Nephron progenitor cell (in vitro differentiated cells): Measurements from ENCODE around the gene SLC4A4.

ENCODE experiments used
- DNase-seq: peaks from one replicate; pipeline ENCODE4 v3.0.0; 2021
- H3K27ac Mint-ChIP-seq: 2 replicates; pipeline ENCODE4 v1.8.0; 2021; ENCODE audit warnings: mild to moderate bottlenecking, moderate library complexity, mixed read lengths
- H3K27me3 Mint-ChIP-seq: 2 replicates; pipeline ENCODE4 v1.8.0; 2021; ENCODE audit warnings: mild to moderate bottlenecking, low read depth, mixed read lengths; ENCODE audit not compliant: poor library complexity
- H3K36me3 Mint-ChIP-seq: 2 replicates; pipeline ENCODE4 v1.8.0; 2021; ENCODE audit warnings: low read depth, mixed read lengths
- H3K4me1 Mint-ChIP-seq: 2 replicates; pipeline ENCODE4 v1.8.0; 2021; ENCODE audit warnings: mixed read lengths
- H3K4me3 Mint-ChIP-seq: 2 replicates; pipeline ENCODE4 v1.8.0; 2021; ENCODE audit warnings: mild to moderate bottlenecking, moderate library complexity, mixed read lengths
- H3K9me3 Mint-ChIP-seq: 2 replicates; pipeline ENCODE4 v1.8.0; 2021; ENCODE audit warnings: mild to moderate bottlenecking, moderate library complexity, mixed read lengths
- CTCF ChIP-seq: fragments of 200-600 bp; sonication (generic); IDR thresholded peaks from 2 replicates; pipeline ENCODE4 v1.5.0; 2021; ENCODE audit warnings: antibody characterized with exemption

SLC4A4 gene

DNA sequence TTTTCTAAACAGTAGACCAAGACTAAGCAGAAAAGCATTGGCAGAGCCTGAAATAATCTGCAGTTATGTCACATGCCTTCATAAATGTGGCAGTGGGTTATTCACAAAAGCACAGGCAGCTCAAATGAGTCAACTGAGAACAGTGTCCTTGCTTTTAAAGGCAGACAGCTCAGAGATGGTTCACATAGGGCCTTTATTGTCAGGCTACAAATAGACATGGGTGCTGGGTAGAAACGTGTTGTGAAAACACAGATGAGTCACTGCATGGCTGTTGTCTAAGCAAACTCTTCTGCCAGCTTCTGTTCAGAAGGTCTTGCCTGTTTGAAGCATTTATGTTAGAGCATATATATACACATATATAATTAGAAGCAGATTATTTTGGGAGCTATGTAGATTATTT is 118.0 kb downstream of the SLC4A4 start:
- H3K4me3 Mint-ChIP-seq, result no peak overlapping the region
- H3K4me1 Mint-ChIP-seq, result peaks cover 6% of the 10 kb centered on the region
- DNase-seq, result no peak
- H3K27me3 Mint-ChIP-seq, result no peaks in the 10 kb centered on the region
- H3K36me3 Mint-ChIP-seq, result no peaks in the 10 kb centered on the region
- TF ChIP-seq CTCF, result no peak
- H3K9me3 Mint-ChIP-seq, result no peaks in the 10 kb centered on the region
- H3K27ac Mint-ChIP-seq, result no peak overlapping the region

DNA sequence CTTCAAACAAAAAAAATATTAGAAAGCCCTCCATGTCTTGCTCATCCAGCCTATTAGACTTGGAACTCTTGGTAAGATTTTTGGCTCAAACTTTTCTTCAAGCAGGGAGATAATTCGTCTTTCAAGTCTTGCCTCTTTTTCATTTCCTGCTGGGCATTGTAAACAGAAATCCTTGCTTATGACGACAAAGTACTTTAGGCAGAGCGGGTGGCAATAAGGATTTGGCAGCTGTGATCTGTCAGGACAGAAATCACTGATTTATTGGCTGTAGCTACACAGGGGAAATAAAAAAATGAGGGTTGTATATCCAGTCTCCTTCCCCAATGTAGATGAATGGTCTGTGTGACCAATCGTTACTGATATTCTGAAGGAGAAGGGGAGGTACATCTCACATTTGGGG is 121.6 kb downstream of the SLC4A4 start:
- DNase-seq, result no peak
- H3K36me3 Mint-ChIP-seq, result no peaks in the 10 kb centered on the region
- no peaks in the 10 kb centered on the region for H3K9me3 Mint-ChIP-seq
- H3K4me1 Mint-ChIP-seq, result peaks cover 6% of the 10 kb centered on the region
- no peaks in the 10 kb centered on the region for H3K27me3 Mint-ChIP-seq
- no peak for TF ChIP-seq CTCF
- no peak overlapping the region for H3K27ac Mint-ChIP-seq
- no peak overlapping the region for H3K4me3 Mint-ChIP-seq

- DNase-seq, result no peak
- Mint-ChIP-seq H3K4me3 (no peak overlapping the region), H3K27ac (no peak overlapping the region), H3K27me3 (no peaks in the 10 kb centered on the region), H3K9me3 (no peaks in the 10 kb centered on the region), H3K36me3 (no peaks in the 10 kb centered on the region), H3K4me1 (peaks cover 6% of the 10 kb centered on the region)
- no peak for TF ChIP-seq CTCF
These were observed 122.6 kb downstream of the SLC4A4 start for GRCh38 chr4:71461422-71461821.

GRCh38 chr4:71466775-71467174 is 128.0 kb downstream of the SLC4A4 start:
- H3K36me3 Mint-ChIP-seq, result no peaks in the 10 kb centered on the region
- H3K9me3 Mint-ChIP-seq, result no peaks in the 10 kb centered on the region
- no peak overlapping the region for H3K27ac Mint-ChIP-seq
- no peak for TF ChIP-seq CTCF
- no peak for DNase-seq
- H3K4me1 Mint-ChIP-seq, result no peaks in the 10 kb centered on the region
- peaks cover 7% of the 10 kb centered on the region for H3K27me3 Mint-ChIP-seq
- no peak overlapping the region for H3K4me3 Mint-ChIP-seq

DNA sequence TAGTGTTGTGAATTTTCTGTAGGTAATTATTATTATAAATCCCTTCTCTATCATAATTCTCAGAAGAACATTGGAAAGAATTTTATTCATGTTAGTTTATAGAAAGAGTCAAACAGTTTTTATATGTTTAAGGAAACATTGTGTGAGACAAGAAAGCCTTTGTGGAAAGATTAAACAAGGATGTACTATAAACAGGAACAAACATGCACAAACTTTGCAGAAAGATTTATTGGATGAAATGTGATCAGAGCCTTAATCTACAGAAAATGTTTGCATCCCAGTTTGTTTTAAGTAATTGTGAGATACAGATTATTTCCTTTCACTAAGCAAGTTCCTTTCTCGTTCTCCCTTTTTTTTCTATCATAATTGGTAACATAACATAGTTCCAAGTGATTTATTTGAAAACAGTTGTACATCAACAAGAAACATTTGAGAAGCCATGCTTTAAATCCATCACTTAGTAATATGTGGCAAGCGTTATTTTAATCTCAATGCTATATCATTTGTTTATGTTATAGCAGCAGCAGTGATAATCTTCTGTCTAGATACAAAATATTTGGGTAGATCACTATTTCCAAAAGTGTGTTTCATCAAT is 129.4 kb downstream of the SLC4A4 start:
- Mint-ChIP-seq H3K9me3 (no peaks in the 10 kb centered on the region), H3K36me3 (no peaks in the 10 kb centered on the region), H3K4me1 (no peaks in the 10 kb centered on the region), H3K4me3 (no peak overlapping the region), H3K27ac (no peak overlapping the region), H3K27me3 (peaks cover 7% of the 10 kb centered on the region)
- TF ChIP-seq CTCF, result no peak
- DNase-seq, result no peak

DNA sequence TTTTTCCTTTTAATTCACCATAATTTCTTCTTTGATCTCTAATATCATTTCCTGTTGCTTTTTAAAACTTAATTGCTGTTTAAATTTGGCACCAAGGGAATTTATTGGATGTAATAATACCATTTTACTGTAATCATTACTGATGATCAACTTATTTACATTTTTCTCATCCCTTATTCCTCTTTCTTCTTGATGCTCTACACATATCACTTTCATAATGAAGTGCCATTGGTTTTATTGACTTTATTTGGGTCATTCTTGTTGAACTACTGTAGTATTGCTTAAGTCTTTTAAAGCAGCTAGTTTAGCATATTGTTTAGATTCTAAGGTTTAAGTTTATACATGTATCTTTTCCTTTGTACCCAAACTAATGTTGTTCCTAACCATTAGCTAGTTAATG is 130.7 kb downstream of the SLC4A4 start:
- Mint-ChIP-seq H3K27ac (no peak overlapping the region), H3K27me3 (peaks cover 7% of the 10 kb centered on the region), H3K36me3 (no peaks in the 10 kb centered on the region), H3K9me3 (no peaks in the 10 kb centered on the region), H3K4me1 (no peaks in the 10 kb centered on the region), H3K4me3 (no peak overlapping the region)
- DNase-seq, result no peak
- TF ChIP-seq CTCF, result no peak
